Activated CD4-positive, alpha-beta T cell treated with anti-CD3 and anti-CD28 coated beads, Interleukin-2, amount 50 U/mL, for 24 hours (primary cell): ENCODE results near the gene MAGEB16.

Experiments
- DNase-seq, 2 donors: peaks; one replicate each; pipeline ENCODE4 v3.0.0-alpha.2; 2020; ENCODE audit warnings: low read depth in 1 of 2, low spot score in 1 of 2

The MAGEB16 gene

GRCh38 chrX:35798042-35798441 is at the start of gene MAGEB16:
TSS of gene MAGEB16 (plus strand) at chrX:35798342. CDS start at chrX:35802197, 3,855 bp downstream.
- no peak for DNase-seq

- DNase-seq: no peak
These were observed 24.1 kb upstream of the MAGEB16 start for GRCh38 chrX:35773958-35774564.

- DNase-seq: no peak
These were observed 13.1 kb upstream of the MAGEB16 start for GRCh38 chrX:35785075-35785474.

GRCh38 chrX:35786271-35786670 is 11.9 kb upstream of the MAGEB16 start:
- DNase-seq: no peak

GRCh38 chrX:35787867-35788266 is 10.3 kb upstream of the MAGEB16 start:
- DNase-seq: no peak

- DNase-seq: no peak
These were observed 2.3 kb downstream of the MAGEB16 start for GRCh38 chrX:35800474-35800873.

GRCh38 chrX:35809781-35810180 is 11.6 kb downstream of the MAGEB16 start:
- no peak for DNase-seq

- DNase-seq: no peak
These were observed 21.1 kb downstream of the MAGEB16 start for GRCh38 chrX:35819241-35819640.

- no peak for DNase-seq
These were observed 28.4 kb downstream of the MAGEB16 start for GRCh38 chrX:35826503-35826902.

GRCh38 chrX:35829501-35829900 is 31.4 kb downstream of the MAGEB16 start:
- DNase-seq: no peak

GRCh38 chrX:35841872-35842271 is 43.7 kb downstream of the MAGEB16 start:
- no peak for DNase-seq

- no peak for DNase-seq
These were observed 44.5 kb downstream of the MAGEB16 start for GRCh38 chrX:35842674-35843073.

GRCh38 chrX:35847736-35848135 is 49.6 kb downstream of the MAGEB16 start:
- no peak for DNase-seq
